Neural crest cell (in vitro differentiated cells): ENCODE results near the gene PSMG1. TPM values are rescaled to one million over a fixed set of nuclear protein-coding genes. Genes with fewer than 3 reads are reported as not detected.
"Not testable (repeated sequence)": the region's sequence is repeated elsewhere in the genome, so short reads cannot be mapped to it uniquely, and the experiment has no call there.

ENCODE experiments used
- DNase-seq: peaks from one replicate; pipeline ENCODE4 v3.0.0; 2021; ENCODE audit warnings: low read depth, mixed read lengths, low spot score
- H3K27ac Mint-ChIP-seq: one replicate; pipeline ENCODE4 v1.8.0; 2021; ENCODE audit warnings: mild to moderate bottlenecking, mixed read lengths; ENCODE audit not compliant: unreplicated experiment
- H3K27me3 Mint-ChIP-seq: 2 replicates; pipeline ENCODE4 v1.8.0; 2021; ENCODE audit warnings: low read depth, mild to moderate bottlenecking, mixed read lengths
- H3K36me3 Mint-ChIP-seq: 2 replicates; pipeline ENCODE4 v1.8.0; 2021; ENCODE audit warnings: low read depth, mild to moderate bottlenecking, mixed read lengths
- H3K4me1 Mint-ChIP-seq: 2 replicates; pipeline ENCODE4 v1.8.0; 2021; ENCODE audit warnings: mixed read lengths
- H3K4me3 Mint-ChIP-seq: one replicate; pipeline ENCODE4 v1.8.0; 2021; ENCODE audit warnings: mild to moderate bottlenecking, mixed read lengths
- H3K9me3 Mint-ChIP-seq: 2 replicates; pipeline ENCODE4 v1.8.0; 2021; ENCODE audit warnings: mixed read lengths
- total RNA-seq: library from RNA; stranded (reverse); gene quantifications from 2 replicates; pipeline ENCODE4 v1.2.1, GENCODE V29; 2021
- TF ChIP-seq, protein P1 (sequence below): fragments of 200-600 bp; sonication (generic); conservative IDR thresholded peaks from 2 replicates; pipeline ENCODE4 v1.5.0; 2021; ENCODE audit warnings: antibody characterized with exemption, mild to moderate bottlenecking

PSMG1 gene
- total RNA-seq, 1 donor from 2014 or later, result 71.2 TPM

GRCh38 chr21:39164523-39164922 is 18.7 kb downstream of the PSMG1 start:
- no peak overlapping the region for H3K27ac Mint-ChIP-seq
- no peaks in the 10 kb centered on the region for H3K4me1 Mint-ChIP-seq
- H3K27me3 Mint-ChIP-seq, result no peaks in the 10 kb centered on the region
- TF ChIP-seq, protein P1, sequence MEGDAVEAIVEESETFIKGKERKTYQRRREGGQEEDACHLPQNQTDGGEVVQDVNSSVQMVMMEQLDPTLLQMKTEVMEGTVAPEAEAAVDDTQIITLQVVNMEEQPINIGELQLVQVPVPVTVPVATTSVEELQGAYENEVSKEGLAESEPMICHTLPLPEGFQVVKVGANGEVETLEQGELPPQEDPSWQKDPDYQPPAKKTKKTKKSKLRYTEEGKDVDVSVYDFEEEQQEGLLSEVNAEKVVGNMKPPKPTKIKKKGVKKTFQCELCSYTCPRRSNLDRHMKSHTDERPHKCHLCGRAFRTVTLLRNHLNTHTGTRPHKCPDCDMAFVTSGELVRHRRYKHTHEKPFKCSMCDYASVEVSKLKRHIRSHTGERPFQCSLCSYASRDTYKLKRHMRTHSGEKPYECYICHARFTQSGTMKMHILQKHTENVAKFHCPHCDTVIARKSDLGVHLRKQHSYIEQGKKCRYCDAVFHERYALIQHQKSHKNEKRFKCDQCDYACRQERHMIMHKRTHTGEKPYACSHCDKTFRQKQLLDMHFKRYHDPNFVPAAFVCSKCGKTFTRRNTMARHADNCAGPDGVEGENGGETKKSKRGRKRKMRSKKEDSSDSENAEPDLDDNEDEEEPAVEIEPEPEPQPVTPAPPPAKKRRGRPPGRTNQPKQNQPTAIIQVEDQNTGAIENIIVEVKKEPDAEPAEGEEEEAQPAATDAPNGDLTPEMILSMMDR, result no peak
- no peak overlapping the region for H3K4me3 Mint-ChIP-seq
- DNase-seq, result no peak
- H3K36me3 Mint-ChIP-seq, result peaks cover 35% of the 10 kb centered on the region
- H3K9me3 Mint-ChIP-seq, result peaks cover 27% of the 10 kb centered on the region

DNA sequence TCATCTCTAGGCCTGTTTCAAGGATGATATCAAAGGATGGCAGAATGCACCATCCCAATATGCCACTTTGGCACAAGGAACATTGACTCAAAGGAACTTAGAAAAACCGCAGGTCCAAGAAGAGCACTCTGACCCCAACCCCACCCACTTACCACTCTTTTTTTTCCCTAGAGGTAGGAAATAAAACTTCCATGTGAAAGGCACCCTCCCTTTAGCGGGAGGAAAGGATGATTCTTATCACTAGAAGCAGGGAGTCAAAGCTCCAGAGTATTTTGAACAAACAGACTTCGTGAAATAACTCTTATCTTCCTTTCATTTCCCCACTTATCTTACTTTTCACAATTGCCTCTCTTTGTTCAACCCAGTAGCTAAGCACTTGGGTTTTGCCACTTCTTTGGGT is 22.2 kb downstream of the PSMG1 start:
- TF ChIP-seq, protein P1, result no peak
- no peak overlapping the region for H3K4me3 Mint-ChIP-seq

DNA sequence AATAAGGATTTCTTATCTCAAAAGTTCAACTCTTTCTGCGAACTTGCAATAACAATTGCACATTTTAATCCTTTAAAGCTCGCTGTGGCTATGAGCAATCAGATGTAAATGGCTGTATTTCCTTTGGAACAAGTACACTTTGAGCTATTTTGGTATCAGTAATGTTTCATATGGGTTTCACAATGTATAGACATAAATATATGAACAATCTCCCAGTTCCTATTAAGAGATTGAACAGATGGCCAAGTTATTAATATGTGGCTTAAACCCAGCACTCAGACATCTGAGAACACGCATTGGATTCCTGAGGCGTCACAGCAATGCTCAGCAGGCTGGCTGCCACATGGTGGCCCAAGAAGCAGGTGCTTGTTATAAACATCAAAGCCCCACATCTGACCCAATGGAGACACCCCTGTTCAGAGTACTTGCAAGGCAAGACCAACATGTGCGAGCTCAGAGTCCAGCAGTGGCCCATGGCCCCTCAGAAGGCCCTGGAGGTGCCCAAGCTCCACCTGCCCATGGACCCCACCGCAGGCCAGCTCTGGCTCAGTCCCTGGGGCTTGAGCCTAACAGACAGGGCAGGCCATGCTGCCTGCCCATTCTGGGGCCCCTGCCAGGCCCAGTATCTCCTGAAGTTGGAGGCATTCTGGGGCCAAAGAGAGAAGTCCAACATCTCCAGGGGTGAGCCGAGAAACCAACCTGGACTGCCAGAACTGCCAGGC is 23.7 kb downstream of the PSMG1 start:
- Mint-ChIP-seq H3K27me3 (no peaks in the 10 kb centered on the region), H3K36me3 (peaks cover 5% of the 10 kb centered on the region), H3K4me3 (no peak overlapping the region), H3K4me1 (peaks cover 3% of the 10 kb centered on the region), H3K27ac (no peak overlapping the region), H3K9me3 (peaks cover 8% of the 10 kb centered on the region)
- TF ChIP-seq, protein P1, result no peak
- no peak for DNase-seq

More for the DNA sequence above, 22.2 kb downstream of the PSMG1 start:
- Mint-ChIP-seq H3K27ac (no peak overlapping the region), H3K9me3 (peaks cover 19% of the 10 kb centered on the region), H3K4me1 (peaks cover 3% of the 10 kb centered on the region), H3K36me3 (peaks cover 16% of the 10 kb centered on the region), H3K27me3 (no peaks in the 10 kb centered on the region)
- no peak for DNase-seq

DNA sequence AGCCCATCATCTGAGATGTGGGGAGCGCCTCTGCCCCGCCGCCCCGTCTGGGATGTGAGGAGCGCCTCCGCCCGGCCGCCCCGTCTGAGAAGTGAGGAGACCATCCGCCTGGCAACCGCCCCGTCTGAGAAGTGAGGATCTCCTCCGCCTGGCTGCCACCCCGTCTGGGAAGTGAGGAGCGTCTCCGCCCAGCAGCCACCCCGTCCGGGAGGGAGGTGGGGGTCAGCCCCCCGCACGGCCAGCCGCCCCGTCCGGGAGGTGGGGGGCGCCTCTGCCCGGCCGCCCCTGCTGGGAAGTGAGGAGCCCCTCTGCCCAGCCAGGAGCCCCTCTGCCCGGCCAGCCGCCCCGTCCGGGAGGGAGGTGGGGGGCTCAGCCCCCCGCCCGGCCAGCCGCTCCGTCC is 26.0 kb downstream of the PSMG1 start:
- not testable (repeated sequence) for H3K4me3 Mint-ChIP-seq, H3K27me3 Mint-ChIP-seq, H3K9me3 Mint-ChIP-seq, H3K27ac Mint-ChIP-seq, H3K4me1 Mint-ChIP-seq, H3K36me3 Mint-ChIP-seq, DNase-seq

- TF ChIP-seq, protein P1, result no peak
- H3K9me3 Mint-ChIP-seq, result peaks cover 3% of the 10 kb centered on the region
- H3K4me1 Mint-ChIP-seq, result peaks cover 3% of the 10 kb centered on the region
- H3K36me3 Mint-ChIP-seq, result peaks cover 3% of the 10 kb centered on the region
- H3K27ac Mint-ChIP-seq, result no peak overlapping the region
- no peak for DNase-seq
- H3K27me3 Mint-ChIP-seq, result no peaks in the 10 kb centered on the region
- H3K4me3 Mint-ChIP-seq, result no peak overlapping the region
These were observed 27.2 kb downstream of the PSMG1 start for GRCh38 chr21:39156024-39156423.

DNA sequence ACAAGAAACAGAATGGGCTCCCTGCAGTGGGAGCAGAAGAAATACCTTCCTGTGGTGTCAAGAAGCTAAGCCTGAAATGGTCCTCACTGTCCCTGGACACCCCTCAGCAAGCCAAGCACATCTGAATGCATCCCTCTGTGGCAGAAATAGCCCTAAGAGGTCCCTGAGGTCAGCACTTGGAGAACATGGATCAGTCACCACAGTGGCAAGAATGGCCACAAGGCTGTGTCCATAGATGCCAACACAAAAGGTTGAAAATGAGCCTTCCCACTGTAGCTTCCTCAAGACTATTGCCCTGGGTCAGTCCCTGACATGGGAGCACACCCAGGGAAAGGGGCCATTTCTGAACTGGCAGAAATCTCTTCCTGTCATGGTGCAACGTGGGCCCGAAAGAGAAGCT is 27.7 kb downstream of the PSMG1 start:
- peaks cover 3% of the 10 kb centered on the region for H3K9me3 Mint-ChIP-seq
- TF ChIP-seq, protein P1, result no peak
- DNase-seq, result no peak
- H3K4me3 Mint-ChIP-seq, result no peak overlapping the region
- H3K27me3 Mint-ChIP-seq, result no peaks in the 10 kb centered on the region
- H3K36me3 Mint-ChIP-seq, result peaks cover 3% of the 10 kb centered on the region
- no peak overlapping the region for H3K27ac Mint-ChIP-seq
- peaks cover 3% of the 10 kb centered on the region for H3K4me1 Mint-ChIP-seq
